ENCODE data around the gene ALG14. TPM values are rescaled to one million over a fixed set of nuclear protein-coding genes. Genes with fewer than 3 reads are reported as not detected.
"Not testable (repeated sequence)": the region's sequence is repeated elsewhere in the genome, so short reads cannot be mapped to it uniquely, and the experiment has no call there.

Gene ALG14
- total RNA-seq, 1 experiment from 2014 or later, result 2.2 TPM

DNA sequence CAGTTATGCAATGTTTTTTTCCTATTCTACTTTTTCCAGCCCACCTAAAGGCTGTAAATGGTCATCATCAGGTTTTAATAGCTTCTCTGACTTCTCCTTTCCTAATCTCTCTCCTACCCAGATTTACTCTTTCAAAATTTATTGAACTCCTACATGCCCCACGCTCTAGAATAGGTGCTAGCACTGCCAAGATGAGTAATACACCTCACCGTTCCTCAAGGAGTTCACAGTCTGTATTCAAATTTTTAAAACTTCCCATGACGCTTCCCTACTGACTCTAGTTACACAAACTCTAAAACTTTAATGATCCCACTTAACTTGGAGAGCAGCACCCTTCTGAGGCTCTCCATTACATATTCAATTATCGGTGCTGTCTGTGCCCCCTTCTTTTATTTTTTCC lies 51.6 kb downstream of the ALG14 start:
- Histone ChIP-seq H3K36me3 (ENCODE audit: insufficient read depth, low read length) (no peaks in the 10 kb centered on the region), H3K9ac (ENCODE audit: low read length) (no peak overlapping the region), H3K9me2 (replicated peaks; ENCODE audit: insufficient read depth, low read length) (no peaks in the 10 kb centered on the region), H4K20me1 (ENCODE audit: insufficient read depth, low read depth, low read length) (no peaks in the 10 kb centered on the region), H3K9me3 (ENCODE audit: low read length) (no peaks in the 10 kb centered on the region), H3K4me1 (ENCODE audit: low read length) (no peaks in the 10 kb centered on the region), H3K4me3 (ENCODE audit: low read length) (no peak overlapping the region), H3K27me3 (ENCODE audit: low read length) (no peaks in the 10 kb centered on the region), H3K27ac (ENCODE audit: low read length) (no peak overlapping the region), H2AFZ (ENCODE audit: low read length) (no peak overlapping the region), H3K4me2 (ENCODE audit: low read depth, low read length, poor library complexity, severe bottlenecking) (no peak overlapping the region), H3K79me2 (ENCODE audit: low read length) (no peaks in the 10 kb centered on the region)
- no peak for DNase-seq

DNA sequence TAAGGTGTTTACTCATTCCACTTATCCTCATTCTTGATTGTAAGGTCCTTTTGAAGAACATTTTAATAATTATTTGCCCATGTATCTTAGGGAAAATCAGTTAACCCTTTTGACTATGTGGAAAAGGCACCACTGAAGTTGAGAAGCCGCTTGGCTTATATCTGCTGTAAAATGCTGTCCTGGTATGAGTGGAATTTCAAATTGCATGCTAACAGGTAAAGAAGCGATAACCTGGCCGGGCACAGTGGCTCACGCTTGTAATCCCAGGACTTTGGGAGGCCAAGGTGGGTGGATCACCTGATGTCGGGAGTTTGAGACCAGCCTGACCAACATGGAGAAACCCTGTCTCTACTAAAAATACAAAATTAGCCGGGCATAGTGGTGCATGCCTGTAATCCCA lies 53.3 kb downstream of the ALG14 start:
- not testable (repeated sequence) for H3K4me1 ChIP-seq (ENCODE audit: low read length); H3K27ac ChIP-seq (ENCODE audit: low read length); DNase-seq; H3K4me2 ChIP-seq (ENCODE audit: low read depth, low read length, poor library complexity, severe bottlenecking); H3K9me3 ChIP-seq (ENCODE audit: low read length); H3K4me3 ChIP-seq (ENCODE audit: low read length); H4K20me1 ChIP-seq (ENCODE audit: insufficient read depth, low read depth, low read length); H3K79me2 ChIP-seq (ENCODE audit: low read length); H3K27me3 ChIP-seq (ENCODE audit: low read length); H2AFZ ChIP-seq (ENCODE audit: low read length); H3K9me2 ChIP-seq (replicated peaks; ENCODE audit: insufficient read depth, low read length); H3K9ac ChIP-seq (ENCODE audit: low read length); H3K36me3 ChIP-seq (ENCODE audit: insufficient read depth, low read length)

- no peaks in the 10 kb centered on the region for H3K79me2 ChIP-seq (ENCODE audit: low read length)
- H4K20me1 ChIP-seq (ENCODE audit: insufficient read depth, low read depth, low read length), result no peaks in the 10 kb centered on the region
- no peak overlapping the region for H3K4me3 ChIP-seq (ENCODE audit: low read length)
- no peak overlapping the region for H3K27ac ChIP-seq (ENCODE audit: low read length)
- DNase-seq, result no peak
- H3K9me2 ChIP-seq (replicated peaks; ENCODE audit: insufficient read depth, low read length), result no peaks in the 10 kb centered on the region
- no peak overlapping the region for H3K4me2 ChIP-seq (ENCODE audit: low read depth, low read length, poor library complexity, severe bottlenecking)
- H3K9me3 ChIP-seq (ENCODE audit: low read length), result no peaks in the 10 kb centered on the region
- no peak overlapping the region for H2AFZ ChIP-seq (ENCODE audit: low read length)
- no peaks in the 10 kb centered on the region for H3K27me3 ChIP-seq (ENCODE audit: low read length)
- no peaks in the 10 kb centered on the region for H3K4me1 ChIP-seq (ENCODE audit: low read length)
- no peak overlapping the region for H3K9ac ChIP-seq (ENCODE audit: low read length)
- no peaks in the 10 kb centered on the region for H3K36me3 ChIP-seq (ENCODE audit: insufficient read depth, low read length)
These were observed 54.0 kb downstream of the ALG14 start for GRCh38 chr1:95018602-95019369.

DNA sequence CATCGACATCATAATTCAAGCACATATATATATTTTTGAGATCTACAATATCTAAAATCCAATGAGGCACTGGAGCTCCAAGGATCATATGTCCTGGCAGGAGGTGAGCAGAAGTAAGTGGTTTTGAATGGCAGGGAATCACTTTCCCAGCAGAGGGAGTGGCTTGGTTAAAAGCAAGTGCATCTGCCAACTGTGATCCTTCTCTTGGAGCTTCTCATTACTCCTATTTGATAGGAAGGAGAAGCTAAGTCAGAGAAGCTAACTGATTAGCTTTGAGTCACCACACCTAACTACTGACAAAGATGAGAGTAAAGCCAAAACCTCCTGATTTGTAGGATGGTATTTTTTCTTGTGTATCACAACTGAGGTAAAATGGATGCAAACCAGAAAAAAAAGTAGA lies 55.0 kb downstream of the ALG14 start:
- no peaks in the 10 kb centered on the region for H4K20me1 ChIP-seq (ENCODE audit: insufficient read depth, low read depth, low read length)
- H3K9me2 ChIP-seq (replicated peaks; ENCODE audit: insufficient read depth, low read length), result no peaks in the 10 kb centered on the region
- no peak overlapping the region for H3K4me2 ChIP-seq (ENCODE audit: low read depth, low read length, poor library complexity, severe bottlenecking)
- no peak for DNase-seq
- no peaks in the 10 kb centered on the region for H3K4me1 ChIP-seq (ENCODE audit: low read length)
- no peak overlapping the region for H2AFZ ChIP-seq (ENCODE audit: low read length)
- H3K4me3 ChIP-seq (ENCODE audit: low read length), result no peak overlapping the region
- H3K9ac ChIP-seq (ENCODE audit: low read length), result no peak overlapping the region
- H3K79me2 ChIP-seq (ENCODE audit: low read length), result no peaks in the 10 kb centered on the region
- no peak overlapping the region for H3K27ac ChIP-seq (ENCODE audit: low read length)
- H3K36me3 ChIP-seq (ENCODE audit: insufficient read depth, low read length), result no peaks in the 10 kb centered on the region
- no peaks in the 10 kb centered on the region for H3K27me3 ChIP-seq (ENCODE audit: low read length)
- no peaks in the 10 kb centered on the region for H3K9me3 ChIP-seq (ENCODE audit: low read length)

DNA sequence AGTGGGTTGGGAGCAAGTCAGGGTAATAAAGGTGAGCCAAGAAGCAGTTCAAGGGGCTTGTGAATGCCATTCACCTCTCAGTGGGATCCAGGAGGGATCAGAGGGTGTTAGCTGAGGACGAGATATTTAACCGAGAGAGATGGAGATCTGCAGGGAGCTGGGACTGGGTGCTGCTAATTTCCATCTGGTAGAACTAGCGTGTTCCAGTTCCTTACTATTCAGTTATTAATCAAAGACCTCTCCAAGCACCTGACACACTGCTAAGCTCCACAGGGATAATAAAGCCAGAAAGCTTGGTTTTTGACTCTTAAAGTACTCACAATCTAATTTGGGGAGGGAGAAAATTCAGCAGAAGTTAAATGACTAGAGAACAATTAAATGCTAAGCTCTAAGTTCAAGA lies 57.7 kb downstream of the ALG14 start:
- H3K36me3 ChIP-seq (ENCODE audit: insufficient read depth, low read length), result no peaks in the 10 kb centered on the region
- no peak for DNase-seq
- no peaks in the 10 kb centered on the region for H4K20me1 ChIP-seq (ENCODE audit: insufficient read depth, low read depth, low read length)
- H3K4me2 ChIP-seq (ENCODE audit: low read depth, low read length, poor library complexity, severe bottlenecking), result no peak overlapping the region
- H3K9ac ChIP-seq (ENCODE audit: low read length), result no peak overlapping the region
- H3K79me2 ChIP-seq (ENCODE audit: low read length), result no peaks in the 10 kb centered on the region
- H3K4me1 ChIP-seq (ENCODE audit: low read length), result no peaks in the 10 kb centered on the region
- no peak overlapping the region for H3K4me3 ChIP-seq (ENCODE audit: low read length)
- H3K27me3 ChIP-seq (ENCODE audit: low read length), result no peaks in the 10 kb centered on the region
- no peaks in the 10 kb centered on the region for H3K9me3 ChIP-seq (ENCODE audit: low read length)
- H3K27ac ChIP-seq (ENCODE audit: low read length), result no peak overlapping the region
- H2AFZ ChIP-seq (ENCODE audit: low read length), result no peak overlapping the region
- H3K9me2 ChIP-seq (replicated peaks; ENCODE audit: insufficient read depth, low read length), result no peaks in the 10 kb centered on the region

- Histone ChIP-seq H3K4me3 (ENCODE audit: low read length) (no peak overlapping the region), H3K9me2 (replicated peaks; ENCODE audit: insufficient read depth, low read length) (no peaks in the 10 kb centered on the region), H3K27me3 (ENCODE audit: low read length) (no peaks in the 10 kb centered on the region), H3K9ac (ENCODE audit: low read length) (no peak overlapping the region), H4K20me1 (ENCODE audit: insufficient read depth, low read depth, low read length) (no peaks in the 10 kb centered on the region), H3K27ac (ENCODE audit: low read length) (no peak overlapping the region), H3K4me2 (ENCODE audit: low read depth, low read length, poor library complexity, severe bottlenecking) (no peak overlapping the region), H3K9me3 (ENCODE audit: low read length) (no peaks in the 10 kb centered on the region), H2AFZ (ENCODE audit: low read length) (no peak overlapping the region), H3K36me3 (ENCODE audit: insufficient read depth, low read length) (no peaks in the 10 kb centered on the region), H3K4me1 (ENCODE audit: low read length) (no peaks in the 10 kb centered on the region), H3K79me2 (ENCODE audit: low read length) (no peaks in the 10 kb centered on the region)
- DNase-seq, result no peak
These were observed 58.7 kb downstream of the ALG14 start for GRCh38 chr1:95013950-95014574.

- no peak for DNase-seq
- Histone ChIP-seq H3K27me3 (ENCODE audit: low read length) (no peaks in the 10 kb centered on the region), H3K9me3 (ENCODE audit: low read length) (no peaks in the 10 kb centered on the region), H3K9ac (ENCODE audit: low read length) (no peak overlapping the region), H3K4me2 (ENCODE audit: low read depth, low read length, poor library complexity, severe bottlenecking) (no peak overlapping the region), H3K27ac (ENCODE audit: low read length) (no peak overlapping the region), H2AFZ (ENCODE audit: low read length) (no peak overlapping the region), H3K9me2 (replicated peaks; ENCODE audit: insufficient read depth, low read length) (no peaks in the 10 kb centered on the region), H3K79me2 (ENCODE audit: low read length) (no peaks in the 10 kb centered on the region), H3K4me1 (ENCODE audit: low read length) (no peaks in the 10 kb centered on the region), H3K4me3 (ENCODE audit: low read length) (no peak overlapping the region), H4K20me1 (ENCODE audit: insufficient read depth, low read depth, low read length) (no peaks in the 10 kb centered on the region), H3K36me3 (ENCODE audit: insufficient read depth, low read length) (no peaks in the 10 kb centered on the region)
These were observed 60.4 kb downstream of the ALG14 start for GRCh38 chr1:95012389-95012788.

DNA sequence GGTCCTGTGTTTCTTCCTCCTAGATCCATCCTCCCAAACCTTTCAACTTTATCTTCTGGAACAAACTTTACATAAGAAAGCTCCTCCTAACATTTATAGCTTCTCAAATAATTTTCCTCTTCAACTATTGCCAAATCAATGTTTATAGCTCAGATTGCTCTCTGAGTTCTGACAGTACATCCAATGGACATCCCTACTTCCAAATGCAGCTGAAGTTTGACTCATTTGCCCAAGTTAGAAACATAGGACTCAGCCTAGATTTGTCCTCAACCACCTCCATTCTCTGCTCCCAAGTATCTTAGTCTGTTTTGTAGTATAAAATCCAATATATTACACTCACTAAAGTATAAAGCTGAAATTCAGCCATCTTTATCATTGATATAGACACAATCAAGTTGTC lies 62.6 kb downstream of the ALG14 start:
- Histone ChIP-seq H3K4me2 (ENCODE audit: low read depth, low read length, poor library complexity, severe bottlenecking) (no peak overlapping the region), H3K9me3 (ENCODE audit: low read length) (no peaks in the 10 kb centered on the region), H4K20me1 (ENCODE audit: insufficient read depth, low read depth, low read length) (no peaks in the 10 kb centered on the region), H3K9ac (ENCODE audit: low read length) (no peak overlapping the region), H3K36me3 (ENCODE audit: insufficient read depth, low read length) (no peaks in the 10 kb centered on the region), H3K4me1 (ENCODE audit: low read length) (no peaks in the 10 kb centered on the region), H3K79me2 (ENCODE audit: low read length) (no peaks in the 10 kb centered on the region), H2AFZ (ENCODE audit: low read length) (no peak overlapping the region), H3K4me3 (ENCODE audit: low read length) (no peak overlapping the region), H3K27me3 (ENCODE audit: low read length) (no peaks in the 10 kb centered on the region), H3K27ac (ENCODE audit: low read length) (no peak overlapping the region), H3K9me2 (replicated peaks; ENCODE audit: insufficient read depth, low read length) (no peaks in the 10 kb centered on the region)
- no peak for DNase-seq
